ENCODE measurements around the gene CASP9. TPM values are rescaled to one million over a fixed set of nuclear protein-coding genes. Genes with fewer than 3 reads are reported as not detected.

CASP9 gene
- total and polyA plus RNA-seq, 2 experiments from 2014 or later = 7.7 to 25.0 TPM

GRCh38 chr1:15469361-15469760, 54.7 kb downstream of the CASP9 start:
- H3K4me3 ChIP-seq = no peak overlapping the region
- no peak overlapping the region for H3K27ac Mint-ChIP-seq
- H3K4me2 ChIP-seq = no peak overlapping the region
- no peaks in the 10 kb centered on the region for H3K9me3 Mint-ChIP-seq
- no peaks in the 10 kb centered on the region for H3K4me1 ChIP-seq (ENCODE audit: insufficient read depth)
- H3K4me1 Mint-ChIP-seq = no peaks in the 10 kb centered on the region
- no peaks in the 10 kb centered on the region for H3F3A ChIP-seq (replicated peaks; ENCODE audit: low read depth)
- no peak for ATAC-seq
- no peaks in the 10 kb centered on the region for H3K36me3 ChIP-seq (ENCODE audit: insufficient read depth)
- H3K9me2 ChIP-seq (ENCODE audit: insufficient read depth) = no peaks in the 10 kb centered on the region
- H3K27ac ChIP-seq (ENCODE audit: low read depth) = no peak overlapping the region
- no peak overlapping the region for H2AFZ ChIP-seq
- no peaks in the 10 kb centered on the region for H3K36me3 Mint-ChIP-seq (ENCODE audit: low read depth)
- H3K27me3 Mint-ChIP-seq (ENCODE audit: insufficient read depth, low read depth, poor library complexity) = peaks cover 2% of the 10 kb centered on the region
- H4K20me1 ChIP-seq (replicated peaks; ENCODE audit: insufficient read depth) = no peaks in the 10 kb centered on the region
- H3K27me3 ChIP-seq (ENCODE audit: insufficient read depth) = no peaks in the 10 kb centered on the region
- no peak for DNase-seq (ENCODE audit: low spot score)
- H3K4me3 Mint-ChIP-seq = no peak overlapping the region
- no peak for TF ChIP-seq CREB1 (CRISPR knock-in tag; IDR thresholded peaks at IDR 0.05; ENCODE audit: low read depth)
- TF ChIP-seq CTCF (conservative IDR thresholded peaks at IDR 0.05; ENCODE audit: low read depth in 2 of 2) = no peak
- TF ChIP-seq REST (IDR thresholded peaks at IDR 0.05; ENCODE audit: unreplicated experiment) = no peak
- TF ChIP-seq ZNF462 (CRISPR knock-in tag; IDR thresholded peaks at IDR 0.05) = no peak
- no peak for TF ChIP-seq STAT1 (IDR thresholded peaks at IDR 0.05; ENCODE audit: unreplicated experiment)
- TF ChIP-seq JUNB (IDR thresholded peaks at IDR 0.05; ENCODE audit: unreplicated experiment) = no peak
- no peak for TF ChIP-seq ETS1 (IDR thresholded peaks at IDR 0.05)
- no peak for TF ChIP-seq ZNF331 (CRISPR knock-in tag; IDR thresholded peaks at IDR 0.05; ENCODE audit: low read depth)
- no peak for TF ChIP-seq ZNF114 (CRISPR knock-in tag; IDR thresholded peaks at IDR 0.05)
- no peak for TF ChIP-seq NANOG (IDR thresholded peaks at IDR 0.05; ENCODE audit: borderline replicate concordance)
- TF ChIP-seq EZH2phosphoT487 (IDR thresholded peaks at IDR 0.05; ENCODE audit: unreplicated experiment) = no peak
- TF ChIP-seq POLR2AphosphoS5 (IDR thresholded peaks at IDR 0.05; ENCODE audit: low read depth) = no peak
- TF ChIP-seq EZH2 (IDR thresholded peaks at IDR 0.05; ENCODE audit: low read depth, unreplicated experiment) = no peak
- no peaks in the 10 kb centered on the region for H3K79me2 ChIP-seq (replicated peaks; ENCODE audit: insufficient read depth)
